Bronchial epithelial cell (primary cell): ENCODE measurements around the gene PTPRN2. TPM values are rescaled to one million over a fixed set of nuclear protein-coding genes. Genes with fewer than 3 reads are reported as not detected.
A peak's percentile ranks its signal among the peaks of the same experiment; 100 is the strongest.

Experiments used
- DNase-seq: peaks from one replicate; pipeline ENCODE4 v3.0.0-alpha.2; 2010; ENCODE audit warnings: low read depth
- FAIRE-seq: peaks from 2 replicates; lab custom pipeline; 2011; peaks lifted over from hg19 to GRCh38; lab: Jason Lieb, UNC
- H3K27me3 ChIP-seq: 2 replicates; pipeline ENCODE4 v1.5.1; 2011; ENCODE audit warnings: low read length; ENCODE audit not compliant: control insufficient read depth, insufficient read depth
- H3K36me3 ChIP-seq: 2 replicates; pipeline ENCODE4 v1.5.1; 2011; ENCODE audit warnings: low read length; ENCODE audit not compliant: control insufficient read depth, insufficient read depth
- H3K4me3 ChIP-seq: 2 replicates; pipeline ENCODE4 v1.5.1; 2011; ENCODE audit warnings: mild to moderate bottlenecking, low read depth, low read length, control low read depth
- total RNA-seq: library from RNA; depleted of rRNA; stranded (reverse); fragments of >200 nt; gene quantifications from 2 replicates; pipeline ENCODE4 v1.2.1, GENCODE V29; 2014
- TF ChIP-seq, protein P1 (sequence below): IDR thresholded peaks from 2 replicates; pipeline ENCODE4 v1.5.1; 2011; ENCODE audit warnings: mild to moderate bottlenecking, moderate library complexity, low read length, control low read depth, inconsistent platforms; ENCODE audit not compliant: insufficient read depth, severe bottlenecking

PTPRN2 gene
- total RNA-seq, 1 donor from 2014 or later, result 1.1 TPM

GRCh38 chr7:157818701-157819454 lies 768.7 kb downstream of the PTPRN2 start:
- H3K4me3 ChIP-seq, result no peak overlapping the region
- TF ChIP-seq, protein P1, sequence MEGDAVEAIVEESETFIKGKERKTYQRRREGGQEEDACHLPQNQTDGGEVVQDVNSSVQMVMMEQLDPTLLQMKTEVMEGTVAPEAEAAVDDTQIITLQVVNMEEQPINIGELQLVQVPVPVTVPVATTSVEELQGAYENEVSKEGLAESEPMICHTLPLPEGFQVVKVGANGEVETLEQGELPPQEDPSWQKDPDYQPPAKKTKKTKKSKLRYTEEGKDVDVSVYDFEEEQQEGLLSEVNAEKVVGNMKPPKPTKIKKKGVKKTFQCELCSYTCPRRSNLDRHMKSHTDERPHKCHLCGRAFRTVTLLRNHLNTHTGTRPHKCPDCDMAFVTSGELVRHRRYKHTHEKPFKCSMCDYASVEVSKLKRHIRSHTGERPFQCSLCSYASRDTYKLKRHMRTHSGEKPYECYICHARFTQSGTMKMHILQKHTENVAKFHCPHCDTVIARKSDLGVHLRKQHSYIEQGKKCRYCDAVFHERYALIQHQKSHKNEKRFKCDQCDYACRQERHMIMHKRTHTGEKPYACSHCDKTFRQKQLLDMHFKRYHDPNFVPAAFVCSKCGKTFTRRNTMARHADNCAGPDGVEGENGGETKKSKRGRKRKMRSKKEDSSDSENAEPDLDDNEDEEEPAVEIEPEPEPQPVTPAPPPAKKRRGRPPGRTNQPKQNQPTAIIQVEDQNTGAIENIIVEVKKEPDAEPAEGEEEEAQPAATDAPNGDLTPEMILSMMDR, result no peak
- H3K36me3 ChIP-seq, result no peaks in the 10 kb centered on the region
- FAIRE-seq (no peak), DNase-seq (no peak)
- no peaks in the 10 kb centered on the region for H3K27me3 ChIP-seq

DNA sequence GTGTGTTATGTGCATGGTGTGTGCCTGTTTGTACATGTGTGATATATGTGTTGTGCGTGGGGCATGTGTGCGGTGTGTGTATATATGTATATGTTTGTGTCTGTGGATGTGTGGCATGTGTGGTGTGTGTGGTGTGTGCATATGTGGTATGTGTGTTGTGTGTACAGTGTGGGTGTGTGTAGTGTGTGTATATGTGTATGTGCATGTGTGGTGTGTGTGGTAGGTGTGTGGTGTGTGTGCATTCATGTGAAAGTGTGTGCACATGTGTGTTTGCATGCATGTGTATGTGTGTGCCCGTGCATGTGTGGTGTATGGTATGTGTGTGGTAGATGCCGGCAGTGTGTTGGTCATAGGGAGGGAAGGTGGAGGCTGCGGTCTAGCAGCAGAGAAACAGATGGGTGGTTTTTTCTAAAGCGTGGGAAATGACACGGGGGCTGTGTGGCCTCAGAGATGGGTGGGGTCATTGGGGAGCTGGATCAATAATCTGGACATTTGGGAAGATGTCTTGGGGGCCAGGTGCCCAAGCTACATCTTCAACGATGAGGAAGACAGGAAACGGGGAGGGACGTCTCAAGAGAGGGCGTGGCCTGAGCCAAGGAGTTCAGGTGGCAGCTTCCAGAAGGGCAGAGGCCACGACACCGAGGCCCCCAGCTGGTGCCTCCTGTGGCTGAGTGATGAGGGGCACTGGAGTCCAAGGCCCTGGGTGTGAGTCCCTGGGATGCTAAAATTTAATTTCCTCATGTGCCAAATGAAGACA lies 769.5 kb downstream of the PTPRN2 start:
- TF ChIP-seq, protein P1, result no peak
- DNase-seq (no peak), FAIRE-seq (peak; percentile 98)
- H3K27me3 ChIP-seq, result no peaks in the 10 kb centered on the region
- H3K4me3 ChIP-seq, result no peak overlapping the region
- no peaks in the 10 kb centered on the region for H3K36me3 ChIP-seq

- H3K27me3 ChIP-seq, result no peaks in the 10 kb centered on the region
- H3K4me3 ChIP-seq, result no peak overlapping the region
- H3K36me3 ChIP-seq, result no peaks in the 10 kb centered on the region
- FAIRE-seq, result peak; percentile 7
- TF ChIP-seq, protein P1, result no peak
- DNase-seq, result no peak
Measured at GRCh38 chr7:157817433-157817832, 770.2 kb downstream of the PTPRN2 start.

- no peak for DNase-seq
- Histone ChIP-seq H3K36me3 (no peaks in the 10 kb centered on the region), H3K27me3 (no peaks in the 10 kb centered on the region), H3K4me3 (no peak overlapping the region)
- TF ChIP-seq, protein P1, result no peak
- no peak for FAIRE-seq
Measured at GRCh38 chr7:157816526-157817250, 770.9 kb downstream of the PTPRN2 start.

- Histone ChIP-seq H3K4me3 (no peak overlapping the region), H3K36me3 (no peaks in the 10 kb centered on the region), H3K27me3 (no peaks in the 10 kb centered on the region)
- no peak for DNase-seq
- FAIRE-seq, result no peak
- TF ChIP-seq, protein P1, result no peak
Measured at GRCh38 chr7:157816086-157816485, 771.5 kb downstream of the PTPRN2 start.
